ENCODE results near the gene PRSS56.

Gene PRSS56

DNA sequence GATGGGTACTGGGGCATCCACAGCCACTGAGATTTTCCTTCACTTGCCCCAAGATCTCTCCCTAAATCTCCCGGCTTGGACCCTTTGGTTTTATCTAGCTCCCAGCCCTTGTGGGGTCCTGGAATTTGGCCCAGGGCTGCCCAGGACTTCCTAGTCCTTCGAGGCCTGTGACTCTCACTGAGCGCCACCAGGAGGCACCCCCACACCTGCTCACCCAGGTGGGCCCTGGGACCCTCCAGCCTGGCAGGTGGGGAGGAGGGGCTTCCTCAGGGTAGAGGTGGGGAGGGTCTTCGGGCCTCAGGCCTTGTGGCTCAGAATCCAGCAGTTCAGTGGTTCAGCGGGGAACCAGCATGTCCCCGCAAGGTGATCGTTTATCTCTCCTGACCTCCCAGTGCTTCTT, 11.9 kb upstream of the PRSS56 start:
- H3K27me3 ChIP-seq, result peaks cover 55% of the 10 kb centered on the region

DNA sequence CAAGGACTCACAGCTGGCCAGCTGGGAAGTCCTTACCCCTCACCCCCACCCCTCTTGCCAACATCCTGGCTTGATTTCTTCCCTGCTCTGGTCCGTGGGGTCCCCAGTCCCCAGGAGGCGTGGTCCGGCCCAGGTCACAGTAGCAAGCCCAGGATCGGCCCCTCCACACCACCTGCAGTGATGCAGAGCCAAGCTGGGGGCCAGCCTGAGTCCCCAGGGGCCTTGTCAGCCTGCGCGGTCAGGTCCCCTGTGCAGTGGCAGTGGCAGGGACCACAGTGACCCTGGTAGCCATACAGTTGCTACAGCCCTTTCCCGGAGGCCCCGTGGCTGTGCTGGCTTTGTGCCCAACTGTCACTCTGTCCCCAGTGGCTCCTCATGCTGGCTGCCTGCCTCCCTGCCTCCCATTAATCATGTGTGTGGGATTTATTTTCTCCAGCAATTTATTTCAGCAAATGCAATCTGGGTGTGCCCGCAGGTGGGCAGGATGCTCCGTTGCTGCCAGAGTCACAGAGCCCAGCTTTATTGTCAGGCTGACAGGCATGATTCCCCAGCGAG, 8.8 kb upstream of the PRSS56 start:
- no peak overlapping the region for H3K27ac ChIP-seq
- H3K27me3 ChIP-seq, result peaks cover 34% of the 10 kb centered on the region
- no peaks in the 10 kb centered on the region for H3K9me3 ChIP-seq
- H3K36me3 ChIP-seq, result no peaks in the 10 kb centered on the region
- H3K4me3 ChIP-seq (ENCODE audit: low read depth in 1 of 2, low read length in 1 of 2), result no peak overlapping the region
- no peaks in the 10 kb centered on the region for H3K4me1 ChIP-seq (ENCODE audit: control insufficient read depth in 1 of 2, insufficient read depth in 1 of 2, low read depth in 1 of 2, low read length in 1 of 2)
- TF ChIP-seq, protein P1, sequence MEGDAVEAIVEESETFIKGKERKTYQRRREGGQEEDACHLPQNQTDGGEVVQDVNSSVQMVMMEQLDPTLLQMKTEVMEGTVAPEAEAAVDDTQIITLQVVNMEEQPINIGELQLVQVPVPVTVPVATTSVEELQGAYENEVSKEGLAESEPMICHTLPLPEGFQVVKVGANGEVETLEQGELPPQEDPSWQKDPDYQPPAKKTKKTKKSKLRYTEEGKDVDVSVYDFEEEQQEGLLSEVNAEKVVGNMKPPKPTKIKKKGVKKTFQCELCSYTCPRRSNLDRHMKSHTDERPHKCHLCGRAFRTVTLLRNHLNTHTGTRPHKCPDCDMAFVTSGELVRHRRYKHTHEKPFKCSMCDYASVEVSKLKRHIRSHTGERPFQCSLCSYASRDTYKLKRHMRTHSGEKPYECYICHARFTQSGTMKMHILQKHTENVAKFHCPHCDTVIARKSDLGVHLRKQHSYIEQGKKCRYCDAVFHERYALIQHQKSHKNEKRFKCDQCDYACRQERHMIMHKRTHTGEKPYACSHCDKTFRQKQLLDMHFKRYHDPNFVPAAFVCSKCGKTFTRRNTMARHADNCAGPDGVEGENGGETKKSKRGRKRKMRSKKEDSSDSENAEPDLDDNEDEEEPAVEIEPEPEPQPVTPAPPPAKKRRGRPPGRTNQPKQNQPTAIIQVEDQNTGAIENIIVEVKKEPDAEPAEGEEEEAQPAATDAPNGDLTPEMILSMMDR (IDR thresholded peaks at IDR 0.05), result no peak

More for the DNA sequence above, 11.9 kb upstream of the PRSS56 start:
- Histone ChIP-seq H3K4me1 (ENCODE audit: control insufficient read depth in 1 of 2, insufficient read depth in 1 of 2, low read depth in 1 of 2, low read length in 1 of 2) (no peaks in the 10 kb centered on the region), H3K27ac (no peak overlapping the region), H3K4me3 (ENCODE audit: low read depth in 1 of 2, low read length in 1 of 2) (no peak overlapping the region), H3K36me3 (no peaks in the 10 kb centered on the region), H3K9me3 (no peaks in the 10 kb centered on the region)
- TF ChIP-seq, protein P1 (IDR thresholded peaks at IDR 0.05), result no peak

DNA sequence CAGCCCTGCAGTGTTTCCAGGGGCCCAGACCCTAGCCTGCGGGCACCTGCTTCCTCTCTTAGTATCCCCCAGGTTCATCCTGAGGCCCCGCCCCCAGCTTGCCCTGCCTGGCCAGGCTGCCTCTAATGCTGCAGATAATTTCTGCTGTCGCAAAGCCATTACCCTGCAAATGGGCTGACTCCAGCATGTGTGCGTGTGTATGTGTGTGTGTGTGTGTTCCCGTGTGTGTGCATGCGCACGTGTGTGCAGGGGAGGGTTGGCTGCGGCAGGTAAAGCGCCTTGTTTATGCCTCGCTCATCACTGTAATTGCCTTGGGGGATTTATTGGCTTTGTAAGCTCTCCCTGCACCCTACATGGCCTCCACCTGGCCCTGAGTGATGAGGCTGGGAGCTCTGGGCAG, 7.6 kb upstream of the PRSS56 start:
- Histone ChIP-seq H3K36me3 (no peaks in the 10 kb centered on the region), H3K9me3 (no peaks in the 10 kb centered on the region), H3K27me3 (peaks cover 22% of the 10 kb centered on the region), H3K4me1 (ENCODE audit: control insufficient read depth in 1 of 2, insufficient read depth in 1 of 2, low read depth in 1 of 2, low read length in 1 of 2) (no peaks in the 10 kb centered on the region), H3K27ac (no peak overlapping the region), H3K4me3 (ENCODE audit: low read depth in 1 of 2, low read length in 1 of 2) (no peak overlapping the region)
- TF ChIP-seq, protein P1 (IDR thresholded peaks at IDR 0.05), result no peak

DNA sequence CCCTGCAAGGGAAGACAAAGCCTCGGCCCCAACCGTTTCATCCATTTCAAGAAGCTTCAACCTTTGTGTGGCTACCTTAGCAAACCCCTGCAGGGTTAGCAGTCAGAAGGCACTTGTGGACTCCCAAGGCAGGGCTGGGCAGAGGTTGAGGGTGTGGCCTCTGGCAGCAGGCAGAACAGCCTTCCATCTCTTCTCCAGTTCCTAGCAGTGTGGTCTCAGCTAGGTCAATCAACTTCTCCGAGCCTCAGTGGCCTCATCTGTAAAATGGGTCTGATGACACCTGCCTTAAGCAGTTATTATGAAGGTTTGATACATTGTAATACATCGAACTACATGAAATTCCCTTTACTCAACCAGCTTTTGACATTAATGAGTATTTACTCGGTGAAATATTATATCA, 6.8 kb upstream of the PRSS56 start:
- Histone ChIP-seq H3K36me3 (no peaks in the 10 kb centered on the region), H3K9me3 (no peaks in the 10 kb centered on the region), H3K27ac (no peak overlapping the region), H3K27me3 (peaks cover 18% of the 10 kb centered on the region), H3K4me1 (ENCODE audit: control insufficient read depth in 1 of 2, insufficient read depth in 1 of 2, low read depth in 1 of 2, low read length in 1 of 2) (no peaks in the 10 kb centered on the region), H3K4me3 (ENCODE audit: low read depth in 1 of 2, low read length in 1 of 2) (no peak overlapping the region)
- TF ChIP-seq, protein P1 (IDR thresholded peaks at IDR 0.05), result no peak

DNA sequence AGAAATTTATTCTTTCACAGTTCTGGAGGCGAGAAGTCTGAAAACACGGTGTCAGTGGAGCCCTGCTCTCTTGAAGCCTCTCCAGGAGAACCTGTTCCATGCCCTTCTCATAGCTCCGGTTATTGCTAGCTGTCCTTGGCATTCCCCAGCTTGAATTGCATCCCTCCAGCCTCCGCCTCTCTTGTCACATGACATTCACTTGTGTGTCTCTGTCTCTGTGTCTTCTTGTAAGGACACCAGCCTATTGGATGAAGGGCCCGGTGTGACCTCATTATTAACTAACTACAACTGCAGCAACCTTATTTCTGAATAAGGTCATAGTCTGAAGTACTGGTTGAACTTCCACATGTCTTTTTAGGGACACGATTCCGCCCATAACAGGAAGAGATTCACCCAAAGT, 4.5 kb upstream of the PRSS56 start:
- Histone ChIP-seq H3K27me3 (peaks cover 40% of the 10 kb centered on the region), H3K4me1 (ENCODE audit: control insufficient read depth in 1 of 2, insufficient read depth in 1 of 2, low read depth in 1 of 2, low read length in 1 of 2) (no peaks in the 10 kb centered on the region), H3K4me3 (ENCODE audit: low read depth in 1 of 2, low read length in 1 of 2) (no peak overlapping the region), H3K9me3 (no peaks in the 10 kb centered on the region), H3K36me3 (no peaks in the 10 kb centered on the region), H3K27ac (no peak overlapping the region)
- TF ChIP-seq, protein P1 (IDR thresholded peaks at IDR 0.05), result no peak

DNA sequence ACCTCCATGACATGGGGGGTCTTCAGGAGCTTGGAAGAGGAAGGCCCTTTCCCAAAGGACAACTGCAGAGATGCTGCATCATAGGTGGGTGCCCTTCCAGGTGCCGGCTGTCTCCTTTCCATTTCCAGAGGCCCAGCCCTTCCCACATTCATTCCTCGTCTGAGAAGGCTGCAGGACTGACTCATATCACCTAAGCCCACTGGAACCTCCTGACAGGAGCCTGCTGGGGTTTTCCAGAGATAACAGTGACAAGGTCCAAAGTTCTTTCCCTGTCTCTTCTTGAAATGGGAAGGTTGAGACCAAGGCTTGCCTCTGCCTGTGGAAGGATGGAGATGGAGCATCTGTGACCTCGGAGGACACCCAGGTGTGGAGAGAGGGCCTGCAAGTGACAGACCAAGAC, 3.6 kb upstream of the PRSS56 start:
- TF ChIP-seq, protein P1 (IDR thresholded peaks at IDR 0.05), result no peak

More for the DNA sequence above, 3.6 kb upstream of the PRSS56 start:
- Histone ChIP-seq H3K27me3 (peaks cover 44% of the 10 kb centered on the region), H3K27ac (no peak overlapping the region), H3K9me3 (no peaks in the 10 kb centered on the region), H3K4me1 (ENCODE audit: control insufficient read depth in 1 of 2, insufficient read depth in 1 of 2, low read depth in 1 of 2, low read length in 1 of 2) (no peaks in the 10 kb centered on the region), H3K4me3 (ENCODE audit: low read depth in 1 of 2, low read length in 1 of 2) (no peak overlapping the region), H3K36me3 (no peaks in the 10 kb centered on the region)
